Measurements from ENCODE around the gene TMEM54. TPM values are rescaled to one million over a fixed set of nuclear protein-coding genes. Genes with fewer than 3 reads are reported as not detected.
A peak's percentile ranks its signal among the peaks of the same experiment; 100 is the strongest.

TMEM54 gene
- total RNA-seq, 4 donors from 2014 or later: 228 to 892 (median 538) TPM

DNA sequence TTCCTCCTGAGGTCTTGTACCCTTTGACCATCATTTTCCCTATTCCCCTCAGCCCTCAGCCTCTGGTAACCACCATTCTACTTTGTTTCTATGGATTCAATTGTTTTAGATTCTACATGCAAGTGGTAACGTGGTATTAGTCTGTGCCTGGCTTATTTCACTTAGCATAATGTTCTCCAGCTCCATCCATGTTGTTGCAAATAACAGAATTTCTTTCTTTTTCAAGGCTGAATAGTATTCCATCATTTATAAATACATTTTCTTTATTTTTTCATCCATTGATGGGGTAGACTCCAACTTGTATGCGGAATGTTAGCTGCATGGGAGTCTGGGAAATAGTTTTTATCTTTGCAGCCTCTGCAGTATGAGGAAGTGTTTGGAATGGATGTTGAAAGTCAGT lies 26.3 kb upstream of the TMEM54 start:
- no peaks in the 10 kb centered on the region for H3K27me3 ChIP-seq
- no peaks in the 10 kb centered on the region for H3K36me3 ChIP-seq
- H3K9me3 ChIP-seq: no peaks in the 10 kb centered on the region
- TF ChIP-seq, protein P1, sequence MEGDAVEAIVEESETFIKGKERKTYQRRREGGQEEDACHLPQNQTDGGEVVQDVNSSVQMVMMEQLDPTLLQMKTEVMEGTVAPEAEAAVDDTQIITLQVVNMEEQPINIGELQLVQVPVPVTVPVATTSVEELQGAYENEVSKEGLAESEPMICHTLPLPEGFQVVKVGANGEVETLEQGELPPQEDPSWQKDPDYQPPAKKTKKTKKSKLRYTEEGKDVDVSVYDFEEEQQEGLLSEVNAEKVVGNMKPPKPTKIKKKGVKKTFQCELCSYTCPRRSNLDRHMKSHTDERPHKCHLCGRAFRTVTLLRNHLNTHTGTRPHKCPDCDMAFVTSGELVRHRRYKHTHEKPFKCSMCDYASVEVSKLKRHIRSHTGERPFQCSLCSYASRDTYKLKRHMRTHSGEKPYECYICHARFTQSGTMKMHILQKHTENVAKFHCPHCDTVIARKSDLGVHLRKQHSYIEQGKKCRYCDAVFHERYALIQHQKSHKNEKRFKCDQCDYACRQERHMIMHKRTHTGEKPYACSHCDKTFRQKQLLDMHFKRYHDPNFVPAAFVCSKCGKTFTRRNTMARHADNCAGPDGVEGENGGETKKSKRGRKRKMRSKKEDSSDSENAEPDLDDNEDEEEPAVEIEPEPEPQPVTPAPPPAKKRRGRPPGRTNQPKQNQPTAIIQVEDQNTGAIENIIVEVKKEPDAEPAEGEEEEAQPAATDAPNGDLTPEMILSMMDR (IDR thresholded peaks at IDR 0.05): no peak
- TF ChIP-seq POLR2A (IDR thresholded peaks at IDR 0.05): no peak
- no peak overlapping the region for H3K4me3 ChIP-seq
- H3K4me1 ChIP-seq: peaks cover 0 to 20% (median 3%) of the 10 kb centered on the region in 4 donors
- no peak for DNase-seq
- no peak overlapping the region for H3K27ac ChIP-seq

DNA sequence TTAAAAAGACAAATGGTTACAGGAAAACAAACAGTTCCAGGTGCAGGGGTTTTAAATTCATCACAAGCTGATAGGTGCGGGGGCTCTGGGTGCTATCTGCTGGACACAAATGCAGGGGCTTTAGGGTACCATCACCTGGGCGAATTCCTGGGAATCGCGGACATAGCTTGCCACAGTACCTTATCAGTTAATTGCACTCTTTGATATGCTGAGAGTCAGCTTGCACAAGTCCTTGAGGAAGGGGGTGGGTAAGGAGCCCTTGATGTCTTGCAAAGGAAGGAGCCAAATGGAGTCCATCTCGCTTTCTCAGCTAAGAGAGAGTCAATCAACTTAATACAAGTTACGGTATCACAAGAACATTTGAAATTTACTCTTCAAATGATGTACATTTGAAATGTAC lies 25.4 kb upstream of the TMEM54 start:
- H3K36me3 ChIP-seq: no peaks in the 10 kb centered on the region
- peaks cover 0 to 20% (median 3%) of the 10 kb centered on the region in 4 donors for H3K4me1 ChIP-seq
- H3K27me3 ChIP-seq: no peaks in the 10 kb centered on the region
- H3K9me3 ChIP-seq: no peaks in the 10 kb centered on the region
- DNase-seq: no peak
- no peak overlapping the region for H3K4me3 ChIP-seq
- H3K27ac ChIP-seq: no peak overlapping the region
- TF ChIP-seq POLR2A (IDR thresholded peaks at IDR 0.05): no peak
- TF ChIP-seq, protein P1 (IDR thresholded peaks at IDR 0.05): no peak

DNA sequence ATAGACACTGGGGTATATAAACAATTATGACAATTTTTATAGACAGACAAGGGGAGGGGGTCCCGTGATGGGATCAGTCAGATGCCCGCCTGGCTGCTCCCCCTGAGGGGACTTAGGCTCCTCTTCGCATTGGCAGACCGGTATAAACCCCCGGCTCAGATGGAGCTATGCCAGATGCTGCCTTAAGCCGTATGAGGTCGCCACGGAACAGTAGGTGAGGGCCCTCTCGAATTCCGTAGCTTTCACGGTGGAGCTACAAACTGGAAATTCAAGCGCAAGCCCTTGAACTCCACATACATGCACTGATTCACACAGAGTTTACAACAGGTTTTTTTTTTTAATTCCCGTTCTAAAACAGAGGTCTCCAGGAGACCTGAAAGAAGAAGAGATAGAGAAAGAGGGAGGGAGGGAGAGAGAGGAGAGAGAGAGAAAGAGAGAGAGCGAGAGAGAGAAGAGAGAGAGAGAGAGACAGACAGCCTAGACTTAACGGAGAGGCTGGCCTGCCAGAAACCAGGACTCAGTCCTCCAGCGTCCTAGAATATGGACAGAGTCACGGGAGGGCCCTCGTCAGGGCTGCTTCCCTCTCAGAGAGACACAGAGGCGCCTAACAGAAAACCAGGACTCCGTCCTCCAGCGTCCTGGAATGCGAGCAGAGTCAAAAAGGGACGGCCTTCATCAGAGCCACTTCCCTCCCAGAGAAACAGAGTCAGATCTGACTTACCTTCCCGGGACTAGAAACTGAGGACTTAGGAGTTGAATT lies 24.4 kb upstream of the TMEM54 start:
- Histone ChIP-seq H3K4me3 (peak overlapping the region in 2 of 4 donors; percentile 34 to 43), H3K9me3 (no peaks in the 10 kb centered on the region), H3K36me3 (no peaks in the 10 kb centered on the region), H3K27me3 (no peaks in the 10 kb centered on the region), H3K4me1 (peaks cover 0 to 20% (median 3%) of the 10 kb centered on the region in 4 donors), H3K27ac (peak overlapping the region in 3 of 4 donors; percentile 50 to 76 (median 60))
- no peak for TF ChIP-seq POLR2A (IDR thresholded peaks at IDR 0.05)
- TF ChIP-seq, protein P1 (IDR thresholded peaks at IDR 0.05): peak in 1 of 6 experiments; percentile 7
- peak in 1 of 3 donors; percentile 63 for DNase-seq

DNA sequence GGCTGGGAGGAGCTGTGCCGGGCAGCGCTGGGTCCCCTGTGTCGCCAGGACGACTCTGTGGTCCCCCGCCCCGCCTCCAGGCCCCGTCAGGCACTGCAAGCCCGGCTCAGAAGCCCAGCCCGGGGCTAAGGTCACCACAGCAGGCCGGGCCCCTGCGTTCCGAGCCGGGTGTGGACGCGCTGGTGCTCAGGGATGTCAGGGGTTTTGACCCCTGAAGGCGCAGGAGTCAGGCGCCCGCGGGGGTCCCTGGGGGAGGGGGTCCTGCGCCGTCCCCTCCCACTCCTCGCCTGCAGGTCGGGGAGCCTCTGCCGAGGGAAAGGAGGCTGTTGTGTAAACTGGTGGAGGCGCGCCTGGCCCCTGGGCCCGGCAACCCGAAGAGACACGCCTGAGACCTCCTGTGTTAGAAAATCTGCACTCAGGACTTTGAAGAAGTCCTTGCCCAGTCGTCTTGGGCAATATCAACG lies 23.7 kb upstream of the TMEM54 start:
- Histone ChIP-seq H3K27ac (peak overlapping the region in 3 of 4 donors; percentile 50 to 76 (median 60)), H3K4me1 (peaks cover 0 to 20% (median 3%) of the 10 kb centered on the region in 4 donors), H3K27me3 (no peaks in the 10 kb centered on the region), H3K9me3 (no peaks in the 10 kb centered on the region), H3K4me3 (peak overlapping the region in 2 of 4 donors; percentile 34 to 43), H3K36me3 (no peaks in the 10 kb centered on the region)
- peak; percentile 74 for TF ChIP-seq POLR2A (IDR thresholded peaks at IDR 0.05)
- TF ChIP-seq, protein P1 (IDR thresholded peaks at IDR 0.05): peak in 4 of 6 experiments; percentile 6 to 81 (median 69)
- DNase-seq: peak in 2 of 3 donors; percentile 84 to 89

DNA sequence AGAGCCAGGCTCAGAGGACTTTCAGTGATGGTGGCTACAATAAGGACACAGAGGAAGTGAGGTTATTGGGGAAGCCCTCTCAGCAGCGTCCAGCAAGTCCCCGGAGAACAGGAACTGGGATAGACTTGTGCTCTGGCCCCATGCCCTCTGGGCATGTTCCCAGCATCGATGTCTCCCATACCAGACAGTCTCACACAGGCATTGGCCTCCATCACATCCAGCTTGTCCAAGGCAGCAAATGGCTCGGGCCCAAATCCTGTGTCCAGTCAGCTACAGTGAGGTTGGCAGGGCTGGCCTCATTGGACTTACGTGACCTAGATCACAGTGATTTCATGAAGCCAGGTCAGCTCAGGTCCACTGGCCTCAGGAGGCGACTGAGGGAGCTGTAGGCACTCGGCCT lies 19.6 kb upstream of the TMEM54 start:
- H3K27ac ChIP-seq: no peak overlapping the region
- H3K4me3 ChIP-seq: no peak overlapping the region
- no peaks in the 10 kb centered on the region for H3K27me3 ChIP-seq
- DNase-seq: no peak
- H3K9me3 ChIP-seq: no peaks in the 10 kb centered on the region
- TF ChIP-seq POLR2A (IDR thresholded peaks at IDR 0.05): no peak
- TF ChIP-seq, protein P1 (IDR thresholded peaks at IDR 0.05): no peak
- peaks cover 0 to 41% (median 7%) of the 10 kb centered on the region in 4 donors for H3K4me1 ChIP-seq
- H3K36me3 ChIP-seq: no peaks in the 10 kb centered on the region
